ENCODE measurements around the gene ANKRD33.

Gene ANKRD33

GRCh38 chr12:51887476-51888315 is at the start of gene ANKRD33:
TSS of gene ANKRD33 (plus strand) at chr12:51888103. CDS start at chr12:51888187, 84 bp downstream.
- TF ChIP-seq CTCF (conservative IDR thresholded peaks at IDR 0.05), result no peak
- H3K27ac ChIP-seq, result no peak within 1 kb of the TSS

- no peak overlapping the region for H3K27ac ChIP-seq
- TF ChIP-seq CTCF (conservative IDR thresholded peaks at IDR 0.05), result no peak
These were observed 49.1 kb upstream of the ANKRD33 start for GRCh38 chr12:51838762-51839161.

- no peak for TF ChIP-seq CTCF (conservative IDR thresholded peaks at IDR 0.05)
These were observed 48.5 kb upstream of the ANKRD33 start for GRCh38 chr12:51839310-51839947.

GRCh38 chr12:51840966-51841365 is 46.9 kb upstream of the ANKRD33 start:
- TF ChIP-seq CTCF (conservative IDR thresholded peaks at IDR 0.05), result no peak
- H3K27ac ChIP-seq, result no peak overlapping the region

More at GRCh38 chr12:51839310-51839947, 48.5 kb upstream of the ANKRD33 start:
- no peak overlapping the region for H3K27ac ChIP-seq

- TF ChIP-seq CTCF (conservative IDR thresholded peaks at IDR 0.05), result no peak
- H3K27ac ChIP-seq, result no peak overlapping the region
These were observed 46.2 kb upstream of the ANKRD33 start for GRCh38 chr12:51841727-51842126.

GRCh38 chr12:51844854-51845253 is 43.0 kb upstream of the ANKRD33 start:
- H3K27ac ChIP-seq, result no peak overlapping the region
- TF ChIP-seq CTCF (conservative IDR thresholded peaks at IDR 0.05), result no peak

- no peak overlapping the region for H3K27ac ChIP-seq
- no peak for TF ChIP-seq CTCF (conservative IDR thresholded peaks at IDR 0.05)
These were observed 42.4 kb upstream of the ANKRD33 start for GRCh38 chr12:51845482-51845881.

Measured in VCaP (cell line).